Hindlimb muscle (tissue), 1 donor: ENCODE data around the gene MYO7B. TPM values are rescaled to one million over a fixed set of nuclear protein-coding genes. Genes with fewer than 3 reads are reported as not detected.
A peak's percentile ranks its signal among the peaks of the same experiment; 100 is the strongest.

Experiments used
- DNase-seq: peaks from one replicate; pipeline ENCODE4 v3.0.0-alpha.2; 2013
- polyA plus RNA-seq: library from polyadenylated mRNA; unstranded; fragments of 120-200 nt; gene quantifications from one replicate; pipeline ENCODE4 v1.2.1, GENCODE V29; 2013; ENCODE audit not compliant: insufficient read length

Gene MYO7B
- polyA plus RNA-seq, 1 donor = 1.4 TPM

DNA sequence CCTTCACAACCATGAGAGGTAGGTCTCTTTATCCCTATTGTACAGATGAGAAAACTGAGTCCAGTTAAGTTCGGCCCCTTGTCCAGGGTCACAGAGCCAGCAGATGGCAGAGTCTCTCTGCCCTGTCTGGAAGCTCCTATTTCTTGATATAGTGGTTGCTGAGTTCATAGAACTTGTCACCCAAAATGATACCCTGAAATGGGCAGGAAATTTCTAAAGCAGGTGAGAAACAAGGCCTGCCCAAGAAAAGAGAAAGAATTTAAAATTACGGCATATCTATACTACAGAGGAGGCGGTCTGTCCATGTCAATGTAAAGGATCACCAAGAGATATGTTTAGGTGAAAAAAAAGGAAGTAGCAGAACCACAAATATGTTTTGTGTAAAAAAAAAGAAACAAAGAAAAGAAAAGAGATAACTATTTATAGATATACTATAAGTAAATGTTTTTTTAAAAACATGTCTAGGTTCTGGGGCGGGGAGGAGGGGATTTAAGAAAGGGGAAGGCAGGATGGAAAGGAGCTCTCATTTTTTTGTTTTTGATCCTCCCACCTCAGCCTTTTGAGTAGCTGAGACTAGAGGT is 39.8 kb downstream of the MYO7B start:
- no peak for DNase-seq

DNA sequence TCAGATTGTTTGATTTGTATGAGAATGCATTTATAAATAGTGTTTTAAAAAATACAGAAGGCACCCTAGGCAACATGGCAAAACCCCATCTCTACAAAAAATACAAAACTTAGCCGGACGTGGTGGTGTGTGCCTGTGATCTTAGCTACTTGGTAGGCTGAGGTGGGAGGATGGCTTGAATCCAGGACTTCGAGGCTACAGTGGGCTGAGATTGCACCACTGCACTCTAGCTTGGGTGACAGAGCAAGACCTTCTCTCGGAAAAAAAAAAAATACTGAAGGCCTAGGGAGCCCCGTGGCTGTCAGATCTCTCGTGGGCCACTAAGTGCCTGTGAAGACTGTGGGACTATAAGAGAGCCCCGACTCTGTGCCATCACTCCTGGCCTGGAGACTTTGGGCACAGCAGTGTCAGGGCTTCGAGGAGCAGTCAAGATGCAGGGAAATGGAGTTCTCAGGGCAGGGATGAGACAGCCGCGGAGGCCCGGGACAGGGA is 40.5 kb downstream of the MYO7B start:
- no peak for DNase-seq

DNA sequence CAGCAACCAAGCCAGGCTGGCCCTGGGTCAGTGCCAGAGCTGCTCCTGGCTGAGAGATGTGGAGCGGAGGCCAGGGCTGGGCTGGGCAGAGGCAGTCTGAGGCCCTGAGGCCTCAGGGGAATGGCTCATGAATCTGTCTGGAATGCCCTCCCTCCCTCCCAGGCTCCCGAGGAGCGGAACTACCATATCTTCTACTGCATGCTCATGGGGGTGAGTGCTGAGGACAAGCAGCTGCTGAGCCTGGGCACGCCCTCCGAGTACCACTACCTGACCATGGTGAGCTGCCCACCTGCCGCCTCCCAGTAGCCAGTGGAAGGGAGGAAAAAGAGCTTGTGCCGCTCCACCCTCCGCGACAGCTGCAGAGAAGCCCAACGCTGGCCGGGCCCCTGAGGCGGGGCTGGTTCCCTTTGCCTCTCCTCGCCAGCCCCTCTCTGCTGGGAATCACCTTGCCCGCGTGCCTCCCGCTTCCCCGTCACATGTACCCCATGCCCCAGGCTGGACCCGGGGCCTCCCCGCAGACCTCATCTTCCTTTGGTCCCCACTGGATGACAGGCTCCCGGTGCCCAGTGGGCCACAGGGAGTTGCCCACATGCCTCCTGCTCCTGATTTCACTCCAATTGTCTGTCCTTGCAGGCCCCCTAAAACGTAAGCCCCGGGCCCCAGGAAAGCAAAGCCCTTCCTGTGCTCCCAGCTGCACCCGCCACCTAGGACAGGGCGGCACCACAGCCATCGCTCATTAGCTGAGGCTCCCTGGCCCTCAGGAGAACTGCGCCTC is 41.1 kb downstream of the MYO7B start:
- peak; percentile 59 for DNase-seq

DNA sequence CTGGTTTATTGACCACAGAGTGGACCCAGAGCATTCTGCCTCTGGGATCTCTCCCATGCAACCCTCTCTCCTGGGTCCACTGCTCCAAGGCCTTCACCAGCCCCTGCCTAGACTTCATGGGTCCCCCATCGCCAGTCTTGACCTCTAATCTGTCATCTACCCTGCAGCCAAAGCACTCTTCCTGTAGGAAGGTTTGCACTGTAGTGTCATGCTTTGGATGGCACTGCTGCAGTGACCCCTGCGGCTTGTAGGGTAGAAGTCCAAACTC is 41.7 kb downstream of the MYO7B start:
- no peak for DNase-seq

DNA sequence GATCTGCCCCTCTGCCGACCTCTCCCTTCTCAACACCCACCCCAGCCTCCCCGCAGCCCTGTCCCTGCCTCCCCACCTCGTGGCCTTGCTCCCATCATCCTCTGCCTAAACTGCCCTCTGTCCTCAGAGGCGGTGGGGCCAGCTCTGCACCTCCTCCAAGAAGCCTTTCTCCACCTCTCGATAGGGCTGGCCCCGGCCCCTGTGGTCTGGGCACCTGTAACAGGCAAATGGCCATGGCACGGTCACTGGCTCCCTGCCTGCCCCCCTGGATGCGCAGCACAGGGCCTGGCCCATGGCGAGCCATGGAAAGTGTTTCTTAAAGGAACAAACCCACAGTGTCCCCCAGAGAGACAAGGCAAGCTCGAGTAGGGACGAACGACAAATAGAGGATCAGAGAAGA is 42.0 kb downstream of the MYO7B start:
- no peak for DNase-seq

DNA sequence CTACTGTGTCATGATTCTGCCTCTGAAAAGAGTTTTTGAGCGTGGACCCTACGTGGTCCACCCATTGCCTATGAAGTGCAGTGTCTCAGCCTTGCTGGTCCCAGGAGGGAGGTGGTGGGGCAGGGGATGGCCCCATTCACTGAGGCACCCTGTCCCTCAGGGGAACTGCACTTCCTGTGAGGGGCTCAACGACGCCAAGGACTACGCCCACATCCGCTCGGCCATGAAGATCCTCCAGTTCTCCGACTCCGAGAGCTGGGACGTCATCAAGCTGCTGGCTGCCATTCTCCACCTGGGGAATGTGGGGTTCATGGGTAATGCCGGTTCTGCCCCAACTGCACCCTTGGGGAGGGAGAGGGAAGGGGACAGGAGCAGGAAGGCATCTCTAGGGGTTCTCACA is 42.5 kb downstream of the MYO7B start:
- DNase-seq = no peak

DNA sequence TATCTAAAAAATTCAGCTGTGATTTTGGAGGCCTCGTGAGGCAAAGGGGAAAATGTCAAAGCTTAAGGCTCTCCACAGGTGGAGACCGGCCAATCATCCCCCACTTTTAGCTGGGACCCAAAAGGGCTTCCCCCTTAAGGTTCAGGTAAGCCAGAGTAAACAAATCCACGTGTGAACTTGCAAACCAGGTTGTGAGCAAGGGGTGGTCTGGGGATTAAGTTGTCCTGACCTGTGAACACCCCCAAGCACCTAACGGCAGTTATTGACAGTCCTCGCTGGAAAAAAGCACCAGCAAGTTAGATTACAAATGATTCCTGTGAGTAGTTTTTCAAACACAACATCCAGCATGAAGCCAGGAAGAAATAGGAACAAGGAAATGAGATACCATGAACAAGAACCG is 42.9 kb downstream of the MYO7B start:
- DNase-seq = no peak

DNA sequence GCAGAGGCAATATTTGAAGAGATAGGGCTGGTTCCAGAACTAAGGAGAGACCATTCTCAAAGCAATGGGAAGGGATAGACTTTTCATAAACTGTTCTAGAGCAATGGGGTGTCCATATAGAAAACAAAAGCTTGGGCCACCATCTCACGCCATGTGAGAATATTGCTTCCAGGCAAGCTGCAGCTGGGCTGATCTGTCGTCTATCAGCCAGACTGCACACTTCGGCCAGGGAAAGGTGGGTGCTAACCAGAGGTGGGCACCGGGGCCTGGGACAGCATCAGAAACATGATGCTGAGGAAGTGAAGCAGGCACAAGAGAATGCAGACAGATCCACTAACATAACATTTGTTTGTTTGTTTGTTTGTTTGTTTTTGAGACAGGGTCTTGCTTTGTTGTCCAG is 43.7 kb downstream of the MYO7B start:
- no peak for DNase-seq

DNA sequence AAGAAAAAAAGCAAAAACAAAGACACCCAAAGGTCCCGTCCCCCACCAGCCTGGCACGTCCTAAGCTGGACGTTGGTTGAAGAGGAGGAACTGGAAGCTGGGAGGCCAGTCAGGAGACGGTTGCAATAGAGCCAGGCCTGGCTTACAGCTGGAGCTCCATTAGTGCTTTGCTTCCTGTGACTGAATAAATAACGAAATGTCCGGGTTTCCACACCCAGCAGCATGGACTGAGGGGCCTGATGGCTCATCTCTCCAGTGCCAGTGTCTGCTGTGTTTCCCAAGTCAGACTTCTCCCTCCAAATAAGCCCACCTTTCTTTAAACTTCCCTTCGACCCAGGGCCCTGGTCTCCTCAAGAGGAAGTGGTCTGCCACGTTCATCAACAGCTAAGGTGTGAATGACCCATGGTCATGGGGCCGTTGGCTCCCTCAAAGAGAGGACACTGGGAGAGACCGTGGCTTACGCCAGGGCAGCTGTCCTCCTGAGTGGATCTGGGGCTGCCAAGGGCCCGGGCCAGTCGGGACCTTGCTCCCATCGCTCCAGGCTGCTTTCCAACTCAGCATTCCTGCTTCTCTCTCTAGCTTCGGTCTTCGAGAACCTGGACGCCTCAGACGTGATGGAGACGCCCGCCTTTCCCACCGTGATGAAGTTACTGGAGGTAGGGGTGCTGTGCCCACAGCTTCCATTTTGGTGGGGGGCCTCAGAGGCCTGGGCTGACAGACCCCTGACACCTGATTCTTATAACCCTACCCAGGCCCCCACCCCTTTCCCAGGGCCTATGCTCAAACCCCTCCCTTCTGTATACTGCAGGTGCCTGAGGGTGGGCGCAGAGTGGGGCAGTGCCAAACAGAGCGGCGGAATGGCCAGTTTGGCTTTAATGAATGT is 44.9 kb downstream of the MYO7B start:
- no peak for DNase-seq

DNA sequence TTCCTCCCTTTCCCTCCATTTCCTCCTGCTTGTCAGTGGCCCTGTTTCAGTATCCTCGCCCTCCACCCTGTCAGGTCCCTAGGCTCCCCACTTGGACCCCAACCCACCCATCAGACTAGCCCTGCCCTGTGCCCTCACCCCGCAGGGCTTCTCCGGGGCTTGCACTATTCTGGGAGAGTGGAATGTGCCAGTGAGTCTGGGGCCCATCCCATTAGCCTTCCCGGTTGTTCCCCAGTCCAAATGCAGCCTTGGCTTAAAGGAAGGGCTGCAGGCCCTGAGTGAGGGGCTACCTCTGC is 45.5 kb downstream of the MYO7B start:
- no peak for DNase-seq

DNA sequence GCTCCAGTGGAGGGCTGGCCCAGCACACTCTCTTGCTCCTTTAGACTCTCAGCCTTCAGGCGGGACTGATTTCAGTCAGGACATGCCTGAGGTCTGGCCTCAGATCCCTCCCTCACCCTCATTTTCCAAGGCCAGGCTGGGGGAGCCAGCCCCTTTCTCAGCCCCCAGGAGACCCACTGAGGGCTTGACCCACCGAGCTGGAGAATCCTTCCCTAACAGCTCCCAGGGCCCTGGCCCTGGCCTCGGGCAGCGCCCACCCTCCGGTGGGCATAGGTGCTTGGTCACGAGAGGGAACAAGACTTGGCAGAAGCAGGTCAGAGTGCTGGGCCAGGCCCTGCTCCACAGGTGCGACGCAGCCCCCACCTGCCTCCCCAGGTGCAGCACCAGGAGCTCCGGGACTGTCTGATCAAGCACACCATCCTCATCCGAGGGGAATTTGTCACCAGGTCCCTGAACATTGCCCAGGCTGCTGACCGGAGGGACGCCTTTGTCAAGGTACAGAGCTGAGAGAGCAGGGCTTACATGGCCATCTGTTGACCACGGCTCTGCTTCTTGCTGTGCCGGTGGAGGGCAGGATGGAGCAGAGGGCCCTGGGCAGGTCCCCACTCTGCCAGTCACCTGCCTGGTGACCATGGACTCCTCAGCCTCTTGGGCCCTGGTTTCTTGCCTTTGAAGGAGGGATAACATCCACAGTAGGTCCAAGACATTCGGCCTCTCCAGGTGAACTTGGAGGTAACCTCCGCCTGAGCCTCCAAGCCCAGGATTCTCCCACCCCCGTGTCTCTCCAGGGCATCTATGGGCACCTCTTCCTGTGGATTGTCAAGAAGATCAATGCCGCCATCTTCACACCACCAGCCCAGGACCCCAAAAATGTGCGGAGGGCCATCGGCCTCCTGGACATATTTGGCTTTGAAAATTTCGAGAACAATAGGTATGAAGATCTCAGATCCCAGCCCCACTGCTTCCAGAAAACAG is 46.3 kb downstream of the MYO7B start:
- no peak for DNase-seq

DNA sequence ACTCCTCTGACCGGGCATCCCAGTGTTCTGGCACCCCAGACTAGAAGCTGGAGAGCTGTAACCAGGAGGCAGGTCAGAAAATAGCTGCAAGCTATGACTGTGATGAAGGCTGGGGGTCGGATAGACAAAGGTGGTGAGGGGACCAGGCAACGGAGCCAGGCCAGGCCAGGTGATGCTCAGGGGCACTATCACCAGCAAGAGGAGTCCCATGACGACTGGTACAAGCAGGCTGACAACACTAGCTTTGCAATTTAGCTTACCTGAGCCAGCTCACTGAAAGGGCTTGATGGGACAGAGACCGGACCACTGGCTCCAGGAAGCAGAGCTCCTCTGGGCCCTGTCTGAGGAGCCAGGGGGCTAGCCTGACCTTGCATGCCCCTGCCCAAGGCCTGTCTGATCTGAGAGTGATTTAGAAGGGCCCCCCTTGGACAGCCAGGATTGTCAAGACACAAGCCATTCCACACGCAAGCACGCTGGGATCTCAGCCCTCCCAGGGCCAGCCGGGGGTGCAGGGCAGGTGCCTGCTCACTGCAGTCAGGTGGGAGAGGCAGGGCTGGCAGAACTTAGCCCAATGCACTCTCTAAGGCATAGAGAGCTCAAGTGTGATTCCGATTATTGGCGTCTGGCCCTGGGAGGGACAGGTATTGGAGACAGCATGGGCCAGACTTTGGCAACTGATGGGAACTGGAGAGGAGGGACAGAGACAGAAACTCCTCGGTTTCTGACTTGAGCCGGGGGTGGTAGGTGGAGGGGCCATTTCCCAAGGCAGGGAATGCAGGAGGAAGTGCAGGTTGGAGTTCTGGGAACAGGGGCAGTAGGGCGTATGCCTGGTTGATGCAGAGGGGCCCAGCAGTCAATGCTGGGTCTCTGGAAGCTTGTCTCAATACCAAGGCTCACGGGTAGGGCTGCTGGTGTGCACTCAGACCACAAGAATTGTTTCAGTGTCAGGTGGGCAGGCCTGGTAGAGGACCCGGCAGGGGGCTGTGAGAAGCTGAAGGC is 47.7 kb downstream of the MYO7B start:
- no peak for DNase-seq

DNA sequence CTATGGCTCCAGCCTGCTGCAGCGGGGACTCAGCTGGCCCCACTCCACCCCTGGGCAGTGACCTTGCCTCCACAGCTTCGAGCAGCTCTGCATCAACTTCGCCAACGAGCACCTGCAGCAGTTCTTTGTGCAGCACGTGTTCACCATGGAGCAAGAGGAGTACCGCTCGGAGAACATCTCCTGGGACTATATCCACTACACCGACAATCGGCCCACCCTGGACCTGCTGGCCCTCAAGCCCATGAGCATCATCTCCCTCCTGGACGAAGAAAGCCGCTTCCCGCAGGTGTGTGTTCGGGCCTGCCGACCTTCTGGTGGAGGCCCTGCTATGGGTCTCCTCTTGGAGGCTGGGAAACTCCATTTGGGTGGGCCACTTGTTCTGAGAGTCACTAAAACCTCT is 48.6 kb downstream of the MYO7B start:
- no peak for DNase-seq

DNA sequence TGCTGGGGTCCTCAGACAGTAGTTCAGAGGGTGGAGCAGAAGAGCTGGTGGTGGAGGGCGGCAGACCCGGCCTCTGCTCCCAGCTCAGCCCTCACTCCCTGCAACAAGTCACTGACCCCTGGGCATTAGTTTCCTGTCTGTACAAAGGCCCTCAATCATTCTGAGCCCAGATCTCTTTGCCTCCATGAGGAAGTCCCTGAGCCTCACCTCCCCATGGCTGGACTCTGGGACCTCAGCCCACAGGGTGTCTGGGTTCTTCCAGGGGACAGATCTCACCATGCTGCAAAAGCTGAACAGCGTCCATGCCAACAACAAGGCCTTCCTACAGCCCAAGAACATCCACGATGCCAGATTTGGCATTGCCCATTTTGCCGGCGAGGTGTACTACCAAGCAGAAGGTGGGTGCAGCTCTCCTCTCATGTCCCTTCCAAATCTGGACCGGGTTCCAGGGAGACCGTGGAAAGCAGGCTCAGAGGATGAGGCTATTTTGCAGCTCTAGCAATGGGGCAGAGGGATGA is 49.1 kb downstream of the MYO7B start:
- DNase-seq = no peak

DNA sequence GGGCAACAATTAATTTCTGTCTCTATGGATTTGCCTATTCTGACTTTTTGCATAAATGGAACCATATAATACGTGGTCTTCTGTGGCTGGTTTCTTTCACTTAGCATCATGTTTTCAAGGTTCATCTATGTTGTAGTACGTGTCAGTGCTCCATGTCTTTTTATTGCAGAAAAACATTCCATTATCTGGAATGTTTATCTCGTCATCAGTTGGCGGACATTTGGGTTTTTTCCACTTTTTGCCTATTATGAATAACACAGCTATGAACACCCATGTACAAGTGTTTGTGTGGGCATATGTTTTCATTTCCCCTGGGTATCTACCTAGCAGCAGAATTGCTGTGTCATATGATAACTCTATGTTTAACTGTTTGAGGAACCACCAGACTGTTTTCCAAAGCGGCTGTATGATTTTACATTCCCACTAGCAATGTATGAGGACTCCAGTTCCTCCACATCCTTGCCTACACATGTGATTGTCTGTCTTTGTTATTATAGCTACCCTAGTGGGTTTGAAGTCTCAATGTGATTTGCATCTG is 49.9 kb downstream of the MYO7B start:
- no peak for DNase-seq

DNA sequence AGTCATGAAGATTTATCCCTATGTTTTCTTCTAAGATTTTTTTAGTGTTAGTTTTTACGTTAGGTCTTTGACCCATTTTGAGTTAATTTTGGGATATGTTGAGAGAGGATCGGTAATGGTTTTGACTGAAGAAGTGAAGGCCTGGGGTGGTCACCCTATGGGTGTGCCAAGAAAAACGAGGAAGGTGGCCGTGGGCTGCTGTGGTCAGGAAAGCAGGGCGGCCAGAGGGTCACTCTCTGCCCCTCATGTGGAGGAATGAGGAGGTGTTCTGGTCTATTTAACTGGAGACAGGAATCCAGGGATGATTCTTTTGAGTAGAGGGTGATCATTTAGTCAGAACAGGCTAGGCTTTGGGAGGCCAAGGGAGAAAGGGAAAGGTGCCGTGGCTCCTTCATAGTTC is 50.7 kb downstream of the MYO7B start:
- DNase-seq = no peak

DNA sequence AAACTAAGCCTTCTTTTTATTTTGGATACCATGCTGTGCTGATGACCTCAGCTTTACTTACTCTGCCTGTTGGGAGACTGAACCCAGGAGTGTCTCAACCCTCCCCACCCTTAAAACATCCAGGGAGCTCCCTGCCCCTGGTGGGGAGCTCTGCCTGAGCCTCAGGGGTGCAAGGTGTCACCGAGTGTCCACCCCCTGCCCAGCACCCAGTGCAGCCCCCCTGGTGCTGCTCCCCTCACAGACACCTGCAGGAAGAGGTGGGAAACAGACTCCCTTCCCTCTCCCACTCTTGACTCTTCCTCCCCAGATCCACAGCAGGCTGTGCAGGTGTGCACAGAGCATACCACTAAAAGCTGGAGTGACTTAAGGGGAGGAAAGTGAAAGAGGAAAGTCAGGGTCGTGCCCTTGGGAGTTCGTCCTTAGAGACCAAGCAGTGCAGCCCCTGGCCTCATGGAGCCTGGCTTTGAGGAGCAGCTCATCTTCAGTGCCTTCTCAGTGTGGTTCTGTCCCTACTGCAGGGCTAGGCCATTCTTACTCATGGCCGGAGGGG is 51.3 kb downstream of the MYO7B start:
- DNase-seq = no peak

DNA sequence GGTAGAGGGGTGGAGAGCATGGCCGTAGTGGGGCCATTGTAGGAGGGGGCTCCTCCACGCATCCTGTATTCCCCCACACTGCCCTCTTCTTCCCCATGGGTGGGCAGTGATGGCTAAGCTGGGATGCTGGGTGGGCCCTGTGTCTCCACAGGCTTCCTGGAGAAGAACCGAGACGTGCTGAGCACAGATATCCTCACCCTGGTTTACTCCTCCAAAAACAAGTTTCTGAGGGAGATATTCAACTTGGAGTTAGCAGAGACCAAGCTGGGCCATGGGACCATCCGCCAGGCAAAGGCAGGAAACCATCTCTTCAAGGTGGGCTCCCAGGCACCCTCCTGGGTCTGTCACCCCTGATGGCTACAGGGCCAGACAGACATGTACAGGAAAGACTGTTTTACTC is 52.8 kb downstream of the MYO7B start:
- DNase-seq = no peak

DNA sequence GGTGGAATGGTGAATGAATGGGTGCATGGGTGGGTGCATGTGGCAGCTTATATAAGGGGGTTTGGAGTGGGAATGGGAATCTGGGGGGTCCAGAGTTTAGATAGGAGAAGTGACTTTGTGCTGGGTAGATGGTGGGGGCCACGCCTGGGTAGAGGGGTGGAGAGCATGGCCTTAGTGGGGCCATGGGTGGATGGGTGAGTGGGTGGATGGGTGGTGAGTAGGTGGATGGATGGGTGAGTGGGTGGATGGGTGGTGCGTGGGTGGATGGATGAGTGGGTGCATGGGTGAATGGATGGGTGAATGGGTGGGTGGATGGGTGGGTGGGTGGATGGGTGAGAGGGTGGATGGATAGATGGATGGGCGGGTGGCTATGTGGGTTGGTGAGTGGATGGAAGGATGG is 53.9 kb downstream of the MYO7B start:
- no peak for DNase-seq

DNA sequence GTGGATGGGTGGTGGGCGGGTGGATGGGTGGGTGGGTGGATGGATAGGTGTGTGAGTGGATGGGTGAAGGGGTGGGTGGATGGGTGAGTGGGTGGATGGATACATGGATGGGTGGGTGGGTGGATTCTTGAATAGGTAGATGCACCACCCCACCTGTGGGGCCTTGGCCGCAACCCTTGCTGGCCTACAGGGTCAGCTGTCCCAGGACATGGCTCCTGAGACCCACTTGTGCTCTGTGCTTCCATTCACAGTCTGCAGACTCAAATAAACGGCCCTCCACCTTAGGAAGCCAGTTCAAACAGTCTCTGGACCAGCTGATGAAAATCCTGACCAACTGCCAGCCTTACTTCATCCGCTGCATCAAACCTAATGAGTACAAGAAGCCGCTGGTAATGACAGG is 54.4 kb downstream of the MYO7B start:
- DNase-seq = no peak
